Tibial nerve (tissue), 4 donors: ENCODE data around the gene OR51G1. TPM values are rescaled to one million over a fixed set of nuclear protein-coding genes. Genes with fewer than 3 reads are reported as not detected.

ENCODE experiments used
- DNase-seq, 2 donors: peaks; one replicate each; pipeline ENCODE4 v3.0.0-alpha.2; 2019; ENCODE audit warnings: low spot score in 2 of 2
- H3K27ac ChIP-seq, 4 donors: fragments of 200-600 bp; sonication (generic) in 3 of 4; one replicate each; pipeline ENCODE4 v1.5.1; 2017 to 2019; ENCODE audit warnings: mild to moderate bottlenecking in 1 of 4
- H3K27me3 ChIP-seq, 2 donors: fragments of 200-600 bp; sonication (generic) in 1 of 2; one replicate each; pipeline versions ENCODE4 v1.5.1 to v1.6.0; 2017 to 2019
- H3K36me3 ChIP-seq, 3 donors: fragments of 200-600 bp; sonication (generic); one replicate each; pipeline ENCODE4 v1.5.1; 2018 to 2019
- H3K4me1 ChIP-seq, 4 donors: fragments of 200-600 bp; sonication (generic) in 3 of 4; one replicate each; pipeline ENCODE4 v1.5.1; 2017 to 2019
- H3K4me3 ChIP-seq, 4 donors: fragments of 200-600 bp; sonication (generic) in 3 of 4; one replicate each; pipeline ENCODE4 v1.5.1; 2017 to 2019; ENCODE audit warnings: mild to moderate bottlenecking in 1 of 4, moderate library complexity in 1 of 4
- H3K9me3 ChIP-seq, 4 donors: fragments of 200-600 bp; sonication (generic) in 3 of 4; one replicate each; pipeline ENCODE4 v1.5.1; 2017 to 2019
- CTCF ChIP-seq, 5 experiments: fragments of 200-600 bp in 3 of 5; fragments of 450-650 bp in 2 of 5; sonication (generic) in 3 of 5; IDR thresholded peaks; one replicate each; pipeline ENCODE4 v1.5.1; 2016 to 2019; ENCODE audit warnings: antibody characterized with exemption in 5 of 5, mild to moderate bottlenecking in 3 of 5, moderate library complexity in 2 of 5
- EP300 ChIP-seq, 2 donors: sonication (generic); formaldehyde crosslinking; IDR thresholded peaks; one replicate each; pipeline ENCODE4 v1.6.1; 2017; ENCODE audit warnings: antibody characterized with exemption in 2 of 2, mild to moderate bottlenecking in 1 of 2
- POLR2A ChIP-seq, 2 donors: fragments of 450-650 bp; IDR thresholded peaks; one replicate each; pipeline ENCODE4 v1.6.1; 2017; ENCODE audit warnings: antibody characterized with exemption in 2 of 2, mild to moderate bottlenecking in 2 of 2, moderate library complexity in 2 of 2
- WGBS, 2 donors: methylation state at CpG; one replicate each; pipeline ENCODE4 v1.1.5; 2018; 5-methylcytosine and 5-hydroxymethylcytosine counted together
- total RNA-seq, 4 donors: library from RNA; depleted of rRNA; stranded (reverse); fragments of >200 nt; gene quantifications; one replicate each; pipeline ENCODE4 v1.1.0, GENCODE V29; 2016

The OR51G1 gene
- total RNA-seq, 4 donors from 2014 or later: not detected

- Histone ChIP-seq H3K9me3 (no peaks in the 10 kb centered on the region), H3K4me1 (no peaks in the 10 kb centered on the region), H3K27me3 (no peaks in the 10 kb centered on the region), H3K4me3 (no peak within 1 kb of the TSS), H3K27ac (no peak within 1 kb of the TSS), H3K36me3 (no peaks in the 10 kb centered on the region)
- no peak for TF ChIP-seq CTCF (IDR thresholded peaks at IDR 0.05)
- TF ChIP-seq EP300 (IDR thresholded peaks at IDR 0.05): no peak
- TF ChIP-seq POLR2A (IDR thresholded peaks at IDR 0.05): no peak
- DNase-seq: no peak
- 44 to 45% methylated on average over 8 of the region's 8 CpGs for WGBS, 2 donors
These were observed 42.2 kb downstream of the OR51G1 start, which contains the start of gene OR51T1 for GRCh38 chr11:4881860-4882500. OR51T1 (plus strand) TSS chr11:4881900; CDS start chr11:4881900, 0 bp downstream.

DNA sequence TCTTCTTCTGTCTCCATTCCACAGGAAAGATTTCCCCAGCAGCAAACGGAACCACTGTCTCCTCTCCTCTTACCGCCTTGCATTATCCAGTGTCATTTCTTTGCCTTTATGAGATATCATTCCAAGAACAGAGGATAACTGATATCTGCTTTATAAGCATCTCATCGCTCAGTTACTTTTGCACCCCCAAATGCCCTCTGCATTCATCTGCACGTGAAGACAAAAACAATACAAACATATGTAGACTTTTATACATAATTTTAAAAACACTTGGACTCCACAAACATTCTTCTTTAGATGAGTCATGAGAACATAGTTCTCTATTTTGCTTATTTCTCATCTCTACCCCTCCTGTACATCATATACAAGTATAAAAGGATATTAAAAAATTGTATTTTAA is 43.0 kb downstream of the OR51G1 start:
- no peaks in the 10 kb centered on the region for H3K9me3 ChIP-seq
- 72 to 76% methylated on average over 4 of the region's 4 CpGs for WGBS, 2 donors
- H3K36me3 ChIP-seq: no peaks in the 10 kb centered on the region
- no peak overlapping the region for H3K27ac ChIP-seq
- no peak for TF ChIP-seq CTCF (IDR thresholded peaks at IDR 0.05)
- TF ChIP-seq EP300 (IDR thresholded peaks at IDR 0.05): no peak
- TF ChIP-seq POLR2A (IDR thresholded peaks at IDR 0.05): no peak
- no peak for DNase-seq
- no peaks in the 10 kb centered on the region for H3K4me1 ChIP-seq
- H3K27me3 ChIP-seq: no peaks in the 10 kb centered on the region
- H3K4me3 ChIP-seq: no peak overlapping the region

Other genes starting within 250 kb of the OR51G1 start
- gene OR51E2, start 226.5 kb downstream of the OR51G1 start, total RNA-seq: under 1 TPM in 2 of 4 donors, not detected in 2; 0.20 to 0.42 TPM
- not detected for gene MMP26, start 219.6 kb downstream of the OR51G1 start, total RNA-seq
- not detected for gene OR51F1, start 154.4 kb downstream of the OR51G1 start, total RNA-seq
- gene OR52R1, start 120.0 kb downstream of the OR51G1 start, total RNA-seq: not detected
- not detected for gene OR51F2, start 103.0 kb downstream of the OR51G1 start, total RNA-seq
- gene OR51S1, start 75.1 kb downstream of the OR51G1 start, total RNA-seq: not detected
- not detected for gene OR51T1, start 42.4 kb downstream of the OR51G1 start, total RNA-seq
- not detected for gene OR51A7, start 20.6 kb downstream of the OR51G1 start, total RNA-seq
- gene OR51G2, start 5.0 kb downstream of the OR51G1 start, total RNA-seq: not detected
- gene OR51A4, start 23.3 kb upstream of the OR51G1 start, total RNA-seq: not detected
- not detected for gene OR51A2, start 31.4 kb upstream of the OR51G1 start, total RNA-seq
- gene OR51L1, start 70.5 kb upstream of the OR51G1 start, total RNA-seq: not detected
- gene OR52J3, start 122.2 kb upstream of the OR51G1 start, total RNA-seq: not detected
- not detected for gene OR52E2, start 135.3 kb upstream of the OR51G1 start, total RNA-seq
- gene OR52E1, start 145.2 kb upstream of the OR51G1 start, total RNA-seq: not detected
- gene OR52A5, start 214.0 kb upstream of the OR51G1 start, total RNA-seq: not detected
- gene OR52A1, start 230.4 kb upstream of the OR51G1 start, total RNA-seq: not detected